Putamen (tissue), 1 donor: ENCODE data around the gene IL32.

Source experiments
- DNase-seq: peaks from one replicate; pipeline ENCODE4 v3.0.0-alpha.2; 2016; ENCODE audit warnings: low spot score

IL32 gene

GRCh38 chr16:3115561-3115960, 50.1 kb downstream of the IL32 start:
- no peak for DNase-seq

GRCh38 chr16:3118204-3118790, 52.9 kb downstream of the IL32 start:
- no peak for DNase-seq

- no peak for DNase-seq
Observed at GRCh38 chr16:3118846-3119245, 53.4 kb downstream of the IL32 start.
